Renal pelvis (tissue), 12 donors: Measurements from ENCODE around the gene OR5D16. TPM values are rescaled to one million over a fixed set of nuclear protein-coding genes. Genes with fewer than 3 reads are reported as not detected.
"Not testable (repeated sequence)": the region's sequence is repeated elsewhere in the genome, so short reads cannot be mapped to it uniquely, and the experiment has no call there.

Experiments
- DNase-seq: peaks from one replicate; pipeline ENCODE4 v3.0.0-alpha.2; 2013
- long read RNA-seq, 16 experiments: transcript quantifications; one replicate each; lab custom pipeline, GENCODE V29; 2026
- polyA plus RNA-seq, 3 donors: library from polyadenylated mRNA; unstranded; fragments of 120-200 nt; gene quantifications; one replicate each; pipeline ENCODE4 v1.2.1, GENCODE V29; 2013; ENCODE audit not compliant: insufficient read length in 3 of 3

The OR5D16 gene
- polyA plus RNA-seq = not detected
- long read RNA-seq, donor 1 = 0 reads
- long read RNA-seq, donor 2 = 0 reads
- long read RNA-seq, donor 3 = 0 reads
- long read RNA-seq, donor 4 = 0 reads
- long read RNA-seq, donor 5 = 0 reads
- long read RNA-seq, donor 6 = 0 reads
- long read RNA-seq, donor 7 = 0 reads
- long read RNA-seq, donor 8 = 0 reads
- long read RNA-seq, donor 9 = 0 reads
- long read RNA-seq, donor 10 = 0 reads
- long read RNA-seq, donor 11 = 0 reads
- long read RNA-seq, donor 12 = 0 reads
- long read RNA-seq, donor 13 = 0 reads
- long read RNA-seq, donor 14 = 0 reads
- long read RNA-seq, donor 15 = 0 reads
- long read RNA-seq, donor 16 = 0 reads

GRCh38 chr11:55838452-55838851 is at the start of gene OR5D16:
TSS of gene OR5D16 (plus strand) at chr11:55838752. CDS start at chr11:55838752, 0 bp downstream.
- DNase-seq = no peak

GRCh38 chr11:55791606-55792005 is 46.9 kb upstream of the OR5D16 start:
- DNase-seq = no peak

- no peak for DNase-seq
These were observed 45.2 kb upstream of the OR5D16 start for GRCh38 chr11:55793321-55793720.

- no peak for DNase-seq
These were observed 43.3 kb upstream of the OR5D16 start, which contains the start of gene OR5D14 for GRCh38 chr11:55795256-55795655. TSS of gene OR5D14 (plus strand) at chr11:55795556. CDS start at chr11:55795556, 0 bp downstream.

- DNase-seq = no peak
These were observed 32.3 kb upstream of the OR5D16 start for GRCh38 chr11:55806248-55806647.

GRCh38 chr11:55811067-55811466 is 27.5 kb upstream of the OR5D16 start, which contains the start of gene OR5L1:
TSS of gene OR5L1 (plus strand) at chr11:55811367. CDS start at chr11:55811467, 100 bp downstream.
- DNase-seq = no peak

GRCh38 chr11:55819330-55819729 is 19.2 kb upstream of the OR5D16 start, which contains the start of gene OR5D18:
TSS of gene OR5D18 (plus strand) at chr11:55819630. CDS start at chr11:55819630, 0 bp downstream.
- no peak for DNase-seq

- no peak for DNase-seq
These were observed 11.6 kb upstream of the OR5D16 start, which contains the start of gene OR5L2 for GRCh38 chr11:55826919-55827318. TSS of gene OR5L2 (plus strand) at chr11:55827219. CDS start at chr11:55827219, 0 bp downstream.

- DNase-seq = no peak
These were observed 8.9 kb downstream of the OR5D16 start for GRCh38 chr11:55847453-55847852.

GRCh38 chr11:55849037-55849436 is 10.5 kb downstream of the OR5D16 start:
- no peak for DNase-seq

GRCh38 chr11:55852141-55852540 is 13.6 kb downstream of the OR5D16 start:
- DNase-seq = no peak

GRCh38 chr11:55854704-55855103 is 16.2 kb downstream of the OR5D16 start:
- DNase-seq = no peak

GRCh38 chr11:55867354-55867753 is 28.8 kb downstream of the OR5D16 start:
- not testable (repeated sequence) for DNase-seq

GRCh38 chr11:55872731-55873130 is 34.2 kb downstream of the OR5D16 start:
- not testable (repeated sequence) for DNase-seq

GRCh38 chr11:55873146-55873545 is 34.6 kb downstream of the OR5D16 start:
- DNase-seq = not testable (repeated sequence)

GRCh38 chr11:55882997-55883396 is 44.4 kb downstream of the OR5D16 start, which contains the start of gene TRIM51:
TSS of gene TRIM51 (plus strand) at chr11:55883297. CDS start at chr11:55885429, 2,132 bp downstream.
- not testable (repeated sequence) for DNase-seq

GRCh38 chr11:55884995-55885394 is 46.4 kb downstream of the OR5D16 start:
- DNase-seq = not testable (repeated sequence)

- DNase-seq = not testable (repeated sequence)
These were observed 46.9 kb downstream of the OR5D16 start for GRCh38 chr11:55885481-55885880.

Other genes with a start within 250 kb of the OR5D16 start
- gene OR4C11, start 231.1 kb upstream of the OR5D16 start, polyA plus RNA-seq = not detected
- gene OR4P4, start 203.6 kb upstream of the OR5D16 start, polyA plus RNA-seq = under 1 TPM; 0.06 to 0.21 (median 0.13) TPM
- not detected for gene OR4S2, start 190.4 kb upstream of the OR5D16 start, polyA plus RNA-seq
- not detected for gene OR4C6, start 176.6 kb upstream of the OR5D16 start, polyA plus RNA-seq
- not detected for gene OR5D13, start 65.3 kb upstream of the OR5D16 start, polyA plus RNA-seq
- gene OR5D14, start 43.2 kb upstream of the OR5D16 start, polyA plus RNA-seq = not detected
- gene OR5L1, start 27.4 kb upstream of the OR5D16 start, polyA plus RNA-seq = not detected
- not detected for gene OR5D18, start 19.1 kb upstream of the OR5D16 start, polyA plus RNA-seq
- not detected for gene OR5L2, start 11.5 kb upstream of the OR5D16 start, polyA plus RNA-seq
- gene TRIM51, start 44.5 kb downstream of the OR5D16 start, polyA plus RNA-seq = not detected
- gene OR5W2, start 75.8 kb downstream of the OR5D16 start, polyA plus RNA-seq = not detected
- not detected for gene OR5I1, start 97.6 kb downstream of the OR5D16 start, polyA plus RNA-seq
- gene OR10AG1, start 131.2 kb downstream of the OR5D16 start, polyA plus RNA-seq = not detected
- not detected for gene OR5F1, start 155.9 kb downstream of the OR5D16 start, polyA plus RNA-seq
- under 1 TPM in 2 of 3 donors, not detected in 1; 0.06 to 0.09 TPM for gene OR5AS1, start 188.9 kb downstream of the OR5D16 start, polyA plus RNA-seq